Endodermal cell (in vitro differentiated cells): ENCODE data around the gene KLHDC3. TPM values are rescaled to one million over a fixed set of nuclear protein-coding genes. Genes with fewer than 3 reads are reported as not detected.

Experiments used
- DNase-seq: peaks from one replicate; pipeline ENCODE4 v3.0.0-alpha.2; 2017
- H3K27ac ChIP-seq: 2 replicates; pipeline ENCODE4 v1.5.1; 2013; ENCODE audit warnings: mild to moderate bottlenecking, low read depth, low read length, moderate library complexity
- H3K27me3 ChIP-seq: 2 replicates; pipeline ENCODE4 v1.6.1; 2013; ENCODE audit warnings: mild to moderate bottlenecking, low read length, moderate library complexity; ENCODE audit not compliant: insufficient read depth, control insufficient read depth, poor library complexity, severe bottlenecking
- H3K36me3 ChIP-seq: 2 replicates; pipeline ENCODE4 v1.7.0; 2013; ENCODE audit warnings: mild to moderate bottlenecking, low read length, moderate library complexity; ENCODE audit not compliant: control insufficient read depth, insufficient read depth
- H3K4me1 ChIP-seq: one replicate; pipeline ENCODE4 v1.7.0; 2013; ENCODE audit warnings: low read length; ENCODE audit not compliant: control insufficient read depth, insufficient read depth
- H3K4me3 ChIP-seq: 2 replicates; pipeline ENCODE4 v1.5.1; 2013; ENCODE audit warnings: mild to moderate bottlenecking, low read length, moderate library complexity
- H3K9ac ChIP-seq: 2 replicates; pipeline ENCODE4 v1.6.1; 2013; ENCODE audit warnings: mild to moderate bottlenecking, low read length, moderate library complexity; ENCODE audit not compliant: poor library complexity, severe bottlenecking; ENCODE audit errors: extremely low read depth
- H3K9me3 ChIP-seq: 2 replicates; pipeline ENCODE4 v1.6.1; 2013; ENCODE audit warnings: mild to moderate bottlenecking, low read length, moderate library complexity; ENCODE audit not compliant: control insufficient read depth
- H3K27ac Mint-ChIP-seq: 2 replicates; pipeline ENCODE4 v1.8.0; 2020; ENCODE audit warnings: mixed read lengths
- H3K27me3 Mint-ChIP-seq: 2 replicates; pipeline ENCODE4 v1.8.0; 2021; ENCODE audit warnings: mild to moderate bottlenecking, mixed read lengths; ENCODE audit not compliant: insufficient read depth
- H3K36me3 Mint-ChIP-seq: 2 replicates; pipeline ENCODE4 v1.8.0; 2020; ENCODE audit warnings: low read depth, mixed read lengths
- H3K4me1 Mint-ChIP-seq: 2 replicates; pipeline ENCODE4 v1.8.0; 2020; ENCODE audit warnings: mixed read lengths
- H3K4me3 Mint-ChIP-seq: 2 replicates; pipeline ENCODE4 v1.8.0; 2020; ENCODE audit warnings: mild to moderate bottlenecking, moderate library complexity, mixed read lengths
- H3K9me3 Mint-ChIP-seq: 2 replicates; pipeline ENCODE4 v1.8.0; 2020; ENCODE audit warnings: mild to moderate bottlenecking, mixed read lengths
- CTCF ChIP-seq: fragments of 200-600 bp; sonication (generic); conservative IDR thresholded peaks from 2 replicates; pipeline ENCODE4 v1.5.0; 2021; ENCODE audit warnings: antibody characterized with exemption, mild to moderate bottlenecking
- WGBS, 2 experiments: methylation state at CpG; one replicate each; pipeline versions ENCODE4 v1.1.5 to v1.1.7; 2013; ENCODE audit warnings: missing lambda C conversion rate in 2 of 2, mixed read lengths in 1 of 2; ENCODE audit not compliant: insufficient coverage in 1 of 2, insufficient read length in 1 of 2; 5-methylcytosine and 5-hydroxymethylcytosine counted together
- long read RNA-seq, 4 experiments: library from polyadenylated mRNA in 2 of 4; library from RNA in 1 of 4; library from capped mRNA in 1 of 4; stranded (forward) in 3 of 4; unstranded in 1 of 4; transcript quantifications; one replicate each; pipeline ENCODE4 v2.0.0, GENCODE V29; 2020 to 2021; ENCODE audit warnings: inconsistent platforms in 1 of 4
- polyA plus RNA-seq, 2 experiments: library from polyadenylated mRNA; stranded (reverse); fragments of 50-300 nt; gene quantifications; one replicate each; pipeline ENCODE4 v1.2.3, GENCODE V29; 2013
- total RNA-seq, 2 donors: library from RNA; stranded (reverse); fragmentation: NEBNext Ultra II Directional in 1 of 2; extraction: Animal tissue kit (Norgen Biotek cat#: 25700) in 1 of 2; gene quantifications; 2 replicates in 1 of 2; 3 replicates in 1 of 2; pipeline ENCODE4 v1.2.1, GENCODE V29; 2021

Gene KLHDC3, protein sequence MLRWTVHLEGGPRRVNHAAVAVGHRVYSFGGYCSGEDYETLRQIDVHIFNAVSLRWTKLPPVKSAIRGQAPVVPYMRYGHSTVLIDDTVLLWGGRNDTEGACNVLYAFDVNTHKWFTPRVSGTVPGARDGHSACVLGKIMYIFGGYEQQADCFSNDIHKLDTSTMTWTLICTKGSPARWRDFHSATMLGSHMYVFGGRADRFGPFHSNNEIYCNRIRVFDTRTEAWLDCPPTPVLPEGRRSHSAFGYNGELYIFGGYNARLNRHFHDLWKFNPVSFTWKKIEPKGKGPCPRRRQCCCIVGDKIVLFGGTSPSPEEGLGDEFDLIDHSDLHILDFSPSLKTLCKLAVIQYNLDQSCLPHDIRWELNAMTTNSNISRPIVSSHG
- 100 to 1,000 TPM; 124 to 135 TPM for total RNA-seq
- polyA plus RNA-seq (2013, experiment 1 of 2) = 111 TPM
- polyA plus RNA-seq (2013, experiment 2 of 2) = 113 TPM
- long read RNA-seq, experiment 1, transcript KLHDC3-202 (11 exons, 1,909 nt) = major isoform, 39 of 85 reads
- long read RNA-seq, experiment 1, partial matches to known transcripts = 31 of 85 reads
- long read RNA-seq, experiment 1, other reads (novel, unspliced or antisense) = 15 of 85 reads
- long read RNA-seq, experiment 2, transcript KLHDC3-202 (11 exons, 1,909 nt) = major isoform, 256 of 282 reads
- long read RNA-seq, experiment 2, partial matches to known transcripts = 15 of 282 reads
- long read RNA-seq, experiment 2, other reads (novel, unspliced or antisense) = 11 of 282 reads
- long read RNA-seq, experiment 3, transcript KLHDC3-202 (11 exons, 1,909 nt) = major isoform, 1,038 of 1,097 reads
- long read RNA-seq, experiment 3, partial matches to known transcripts = 24 of 1,097 reads
- long read RNA-seq, experiment 3, other reads (novel, unspliced or antisense) = 35 of 1,097 reads
- long read RNA-seq, experiment 4, transcript KLHDC3-202 (11 exons, 1,909 nt) = major isoform, 327 of 365 reads
- long read RNA-seq, experiment 4, partial matches to known transcripts = 22 of 365 reads
- long read RNA-seq, experiment 4, other reads (novel, unspliced or antisense) = 16 of 365 reads

DNA sequence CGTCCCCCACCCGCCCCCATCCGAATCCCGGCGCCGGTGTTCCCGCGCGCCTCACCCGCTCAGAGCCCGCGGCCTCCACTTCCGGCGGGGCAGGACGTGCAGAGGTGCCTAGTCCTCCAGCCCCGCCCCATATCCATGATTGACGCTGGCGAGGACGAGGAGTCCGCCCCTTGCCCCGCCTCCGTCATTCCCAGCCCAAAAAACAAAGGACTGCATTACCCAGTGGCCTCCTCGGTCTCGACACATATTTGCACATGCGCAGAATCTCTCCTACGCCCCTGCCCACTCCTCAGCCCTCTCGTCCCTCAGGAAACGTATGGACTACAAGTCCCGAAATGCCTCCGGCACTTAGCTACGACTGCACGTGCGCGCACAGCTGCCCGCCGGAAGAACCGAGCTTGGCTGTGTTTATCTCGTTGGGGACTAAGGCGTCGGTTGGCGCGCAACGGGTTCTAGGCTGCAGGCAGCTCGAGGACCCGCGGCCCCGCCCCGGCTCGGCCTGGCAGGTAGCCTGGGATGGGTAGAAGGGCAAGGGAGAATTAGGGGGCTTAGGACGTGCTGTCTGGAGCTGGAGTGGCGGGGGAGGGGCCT, at the start of gene KLHDC3, which contains the start of gene MEA1:
TSS of gene KLHDC3 (plus strand) at position 407 of the 591 bp plus-strand sequence. CDS start 2,944 bp downstream, outside the sequence.
TSS of gene MEA1 (minus strand) at position 104 of the 591 bp plus-strand sequence. CDS start 133 bp downstream, outside the sequence.
- H3K4me1 Mint-ChIP-seq = peaks cover 27% of the 10 kb centered on the region
- no peaks in the 10 kb centered on the region for H3K9me3 Mint-ChIP-seq
- Histone ChIP-seq H3K4me1 (peaks cover 8% of the 10 kb centered on the region), H3K27me3 (no peaks in the 10 kb centered on the region), H3K27ac (peak within 1 kb of the TSS; percentile 84), H3K9ac (peak within 1 kb of the TSS; percentile 77), H3K36me3 (peaks cover 58% of the 10 kb centered on the region), H3K4me3 (peak within 1 kb of the TSS; percentile 100), H3K9me3 (no peaks in the 10 kb centered on the region)
- peaks cover 53% of the 10 kb centered on the region for H3K36me3 Mint-ChIP-seq
- DNase-seq = peak; percentile 100
- peaks cover 1% of the 10 kb centered on the region for H3K27me3 Mint-ChIP-seq
- H3K4me3 Mint-ChIP-seq = peak within 1 kb of the TSS; percentile 85
- H3K27ac Mint-ChIP-seq = peak within 1 kb of the TSS; percentile 83
- WGBS, 2 experiments = 0% methylated on average over 24 to 51 of the region's 51 CpGs
- TF ChIP-seq CTCF = no peak

DNA sequence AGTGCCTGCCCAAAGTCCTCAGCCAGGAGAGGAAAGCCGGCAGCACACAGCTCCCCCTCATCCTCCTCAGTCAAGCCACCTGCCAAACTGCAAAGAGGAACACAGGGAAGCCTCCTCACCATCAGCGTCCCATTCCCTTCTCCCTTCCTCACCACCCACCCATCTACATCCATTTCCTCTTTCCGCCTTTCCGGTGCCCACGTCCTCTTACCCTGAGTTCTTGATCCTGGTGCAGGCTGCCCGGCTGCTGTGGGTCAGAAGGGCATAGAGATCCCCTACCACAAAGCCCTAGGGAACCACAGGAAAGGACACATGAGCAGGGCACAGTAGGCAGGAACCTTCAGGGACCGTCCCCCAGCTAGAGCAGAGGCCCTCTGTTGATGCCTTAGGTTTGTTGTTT, 47.5 kb upstream of the KLHDC3 start:
- Mint-ChIP-seq H3K4me1 (peaks cover 3% of the 10 kb centered on the region), H3K27ac (no peak overlapping the region), H3K27me3 (peaks cover 4% of the 10 kb centered on the region), H3K36me3 (peaks cover 33% of the 10 kb centered on the region), H3K9me3 (no peaks in the 10 kb centered on the region), H3K4me3 (no peak overlapping the region)
- Histone ChIP-seq H3K4me1 (no peaks in the 10 kb centered on the region), H3K9me3 (no peaks in the 10 kb centered on the region), H3K27me3 (no peaks in the 10 kb centered on the region), H3K4me3 (no peak overlapping the region), H3K36me3 (no peaks in the 10 kb centered on the region), H3K9ac (no peak overlapping the region), H3K27ac (no peak overlapping the region)
- DNase-seq = no peak
- 93 to 100% methylated on average over 1 to 7 of the region's 7 CpGs for WGBS, 2 experiments
- TF ChIP-seq CTCF = no peak

DNA sequence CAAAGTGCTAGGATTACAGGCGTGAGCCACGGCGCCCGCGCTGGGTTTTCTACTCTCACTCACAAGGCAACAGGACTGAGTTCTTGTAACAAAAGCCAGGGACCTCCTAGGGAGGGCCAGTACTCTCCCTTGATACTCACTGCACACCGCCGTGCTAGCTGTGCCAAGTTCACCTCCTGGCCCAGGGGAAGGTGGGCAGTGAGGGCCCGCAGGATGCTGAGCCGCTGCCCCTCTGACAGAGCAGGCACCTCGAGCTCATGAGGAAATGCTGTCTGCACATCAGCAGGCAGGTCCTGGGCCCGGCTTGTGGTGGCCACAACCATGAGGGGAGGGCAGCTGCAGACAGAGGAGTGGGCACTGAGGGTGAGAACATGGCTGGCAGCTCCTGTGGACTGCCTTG, 46.8 kb upstream of the KLHDC3 start:
- DNase-seq = no peak
- Mint-ChIP-seq H3K4me3 (no peak overlapping the region), H3K9me3 (no peaks in the 10 kb centered on the region), H3K27me3 (peaks cover under 1% of the 10 kb centered on the region), H3K4me1 (peaks cover 3% of the 10 kb centered on the region), H3K27ac (no peak overlapping the region), H3K36me3 (peaks cover 27% of the 10 kb centered on the region)
- H3K9ac ChIP-seq = no peak overlapping the region
- H3K4me3 ChIP-seq = no peak overlapping the region
- H3K4me1 ChIP-seq = no peaks in the 10 kb centered on the region
- TF ChIP-seq CTCF = no peak
- WGBS, 2 experiments = 89 to 93% methylated on average over 9 to 11 of the region's 11 CpGs
- H3K27me3 ChIP-seq = no peaks in the 10 kb centered on the region
- H3K9me3 ChIP-seq = no peaks in the 10 kb centered on the region
- H3K36me3 ChIP-seq = no peaks in the 10 kb centered on the region
- no peak overlapping the region for H3K27ac ChIP-seq
